HepG2 (cell line): ENCODE data around the gene RRBP1. TPM values are rescaled to one million over a fixed set of nuclear protein-coding genes. Genes with fewer than 3 reads are reported as not detected.
A peak's percentile ranks its signal among the peaks of the same experiment; 100 is the strongest.

Source experiments
- ATAC-seq: fragments of 200-7000 bp; cut with Tn5 transposase; 3 replicates; pipeline ENCODE4 v1.9.1; 2020; ENCODE audit warnings: mild to moderate bottlenecking, moderate library complexity
- BruUV-seq: library from RNA; stranded (reverse); fragments of 400-500 nt; replicated peaks from 2 replicates; lab custom pipeline; 2021; lab: Mats Ljungman, UMichigan
- CTCF ChIA-PET: fragments of 300-600 bp; formaldehyde crosslinking; extraction: SDS; loops from one replicate; lab custom pipeline; 2021; ENCODE audit warnings: low total read pairs, inconsistent platforms, low intra/inter-chr PET ratio; lab: Yijun Ruan, JAX
- POLR2A ChIA-PET: fragments of 350-600 bp; sonication (Branson Sonifier 250); formaldehyde crosslinking; loops from one replicate; lab custom pipeline; 2020; ENCODE audit warnings: antibody characterized with exemption, inconsistent platforms; lab: Yijun Ruan, JAX
- DNase-seq: peaks from one replicate; pipeline ENCODE4 v3.0.0-alpha.2; 2015; ENCODE audit warnings: low spot score
- FAIRE-seq: peaks from 3 replicates; lab custom pipeline; 2011; peaks lifted over from hg19 to GRCh38; lab: Jason Lieb, UNC
- H2AFZ ChIP-seq: one replicate; pipeline ENCODE4 v1.6.1; 2011; ENCODE audit warnings: low read length, inconsistent platforms
- H3K27ac ChIP-seq: fragments of 300-600 bp; 3 replicates; pipeline ENCODE4 v1.8.0; 2011; ENCODE audit warnings: mixed run types, mild to moderate bottlenecking, mixed read lengths, low read length, inconsistent platforms; ENCODE audit not compliant: insufficient read depth; ENCODE audit errors: extremely low read length
- H3K27me3 ChIP-seq, 2 experiments: fragments of 200-600 bp in 1 of 2; 2 replicates in 1 of 2; 3 replicates in 1 of 2; pipeline versions ENCODE4 v1.6.0 to v1.8.0; 2011; ENCODE audit warnings: low read length in 2 of 2, mild to moderate bottlenecking in 2 of 2, moderate library complexity in 2 of 2, inconsistent platforms in 1 of 2; ENCODE audit not compliant: insufficient read depth in 2 of 2, control insufficient read depth in 1 of 2
- H3K36me3 ChIP-seq, 2 experiments: fragments of 200-600 bp in 1 of 2; replicated peaks in 1 of 2; 2 replicates in 1 of 2; 3 replicates in 1 of 2; pipeline versions ENCODE4 v1.5.1 to v1.8.0; 2011; ENCODE audit warnings: low read length in 2 of 2, inconsistent platforms in 1 of 2; ENCODE audit not compliant: insufficient read depth in 2 of 2, control insufficient read depth in 1 of 2
- H3K4me1 ChIP-seq: 2 replicates; pipeline ENCODE4 v1.5.1; 2012; ENCODE audit warnings: low read length, inconsistent platforms; ENCODE audit not compliant: insufficient read depth
- H3K4me2 ChIP-seq: 2 replicates; pipeline ENCODE4 v1.6.0; 2011; ENCODE audit warnings: low read depth, low read length, inconsistent platforms
- H3K4me3 ChIP-seq, 3 experiments: fragments of 200-600 bp in 1 of 3; sonication (generic), shearing (Covaris generic) in 1 of 3; replicated peaks in 1 of 3; 2 replicates each; pipeline ENCODE4 v1.5.1; 2011 to 2016; ENCODE audit warnings: low read length in 3 of 3, inconsistent platforms in 2 of 3, low read depth in 2 of 3, mild to moderate bottlenecking in 2 of 3, control low read depth in 1 of 3, mixed read lengths in 1 of 3; ENCODE audit not compliant: insufficient read depth in 1 of 3
- H3K79me2 ChIP-seq: one replicate; pipeline ENCODE4 v1.6.1; 2011; ENCODE audit warnings: low read length, inconsistent platforms; ENCODE audit not compliant: insufficient read depth
- H3K9ac ChIP-seq: 2 replicates; pipeline ENCODE4 v1.6.0; 2011; ENCODE audit warnings: mild to moderate bottlenecking, low read depth, low read length, inconsistent platforms; ENCODE audit not compliant: insufficient read depth
- H3K9me3 ChIP-seq: 2 replicates; pipeline ENCODE4 v1.5.1; 2012; ENCODE audit warnings: mild to moderate bottlenecking, low read length
- H4K20me1 ChIP-seq: 2 replicates; pipeline ENCODE4 v1.6.0; 2011; ENCODE audit warnings: inconsistent platforms, mild to moderate bottlenecking, low read length, moderate library complexity; ENCODE audit not compliant: insufficient read depth
- EED ChIP-seq: sonication (generic); formaldehyde crosslinking; IDR thresholded peaks from 2 replicates; pipeline ENCODE4 v1.5.0; 2020; ENCODE audit warnings: mild to moderate bottlenecking, missing genetic modification reagents
- KMT2A ChIP-seq: sonication (generic); formaldehyde crosslinking; IDR thresholded peaks from 2 replicates; pipeline ENCODE4 v1.4.0; 2020; ENCODE audit warnings: missing genetic modification reagents
- NONO ChIP-seq, 2 experiments: fragments of 450-650 bp in 1 of 2; sonication (generic) in 1 of 2; formaldehyde crosslinking in 1 of 2; IDR thresholded peaks in 1 of 2; conservative IDR thresholded peaks in 1 of 2; 2 replicates each; pipeline versions ENCODE4 v1.6.1 to v1.8.0; 2017 to 2022; ENCODE audit warnings: mild to moderate bottlenecking in 1 of 2, missing genetic modification reagents in 1 of 2, moderate library complexity in 1 of 2
- POLR2G ChIP-seq: fragments of 200-400 bp; formaldehyde crosslinking; IDR thresholded peaks from 2 replicates; pipeline ENCODE4 v1.6.1; 2018; ENCODE audit warnings: mild to moderate bottlenecking, low read depth, low read length, moderate library complexity
- RBM22 ChIP-seq: fragments of 200-400 bp; formaldehyde crosslinking; optimal IDR thresholded peaks from 2 replicates; pipeline ENCODE3; 2017; ENCODE audit warnings: mild to moderate bottlenecking, low read length, moderate library complexity
- SSRP1 ChIP-seq: IDR thresholded peaks from 2 replicates; pipeline ENCODE4 v1.6.1; 2016; ENCODE audit warnings: control low read depth
- ZNF235 ChIP-seq: sonication (generic); formaldehyde crosslinking; IDR thresholded peaks from 2 replicates; pipeline ENCODE4 v1.8.1; 2023; ENCODE audit warnings: mild to moderate bottlenecking, missing genetic modification reagents, borderline replicate concordance
- ZNF430 ChIP-seq: sonication (generic); formaldehyde crosslinking; IDR thresholded peaks from 2 replicates; pipeline ENCODE4 v1.9.0; 2021; ENCODE audit warnings: mild to moderate bottlenecking, missing genetic modification reagents
- ZNF619 ChIP-seq: sonication (generic); formaldehyde crosslinking; IDR thresholded peaks from 2 replicates; pipeline ENCODE4 v1.4.0; 2020; ENCODE audit warnings: mild to moderate bottlenecking, missing genetic modification reagents
- ZNF841 ChIP-seq: sonication (generic); formaldehyde crosslinking; IDR thresholded peaks from 2 replicates; pipeline ENCODE4 v1.8.1; 2023; ENCODE audit warnings: missing genetic modification reagents, borderline replicate concordance
- WGBS: methylation state at CpG from one replicate; pipeline ENCODE4 v1.1.6; 2017; ENCODE audit warnings: low lambda C conversion rate; 5-methylcytosine and 5-hydroxymethylcytosine counted together
- in situ Hi-C: cut with HindIII; loops from 2 replicates; pipeline ENCODE4 v1.10.0; 2017; ENCODE audit warnings: low pct_unique_long_range_greater_than_20kb; ENCODE audit not compliant: extremely low pct_ligation_motif_present
- intact Hi-C: fragments of 100-400 bp; cut with micrococcal nuclease; formaldehyde crosslinking; loops from one replicate; pipeline ENCODE4 v1.10.0; 2022; ENCODE audit not compliant: unreplicated experiment
- polyA plus RNA-seq, 8 experiments: library from polyadenylated mRNA; depleted of rRNA in 3 of 8; stranded (reverse) in 7 of 8; unstranded in 1 of 8; fragments of >200 nt; fragmentation: Illumina TruSeq in 4 of 8; extraction: Trizol in 4 of 8; gene quantifications; 2 replicates each; pipeline versions ENCODE4 v1.2.1 to v1.2.3, GENCODE V29; 2011 to 2016; ENCODE audit warnings: low read depth in 4 of 8, missing spikeins in 1 of 8, mixed read lengths in 1 of 8; ENCODE audit not compliant: insufficient read depth in 1 of 8
- total RNA-seq, 5 experiments: library from RNA; depleted of rRNA; stranded (reverse); fragments of >200 nt; fragmentation: Illumina TruSeq; extraction: Trizol; gene quantifications; 2 replicates each; pipeline ENCODE4 v1.2.3, GENCODE V29; 2016; ENCODE audit warnings: low read depth in 1 of 5
- TF ChIP-seq, protein P1 (sequence below): sonication (generic); formaldehyde crosslinking; IDR thresholded peaks from 2 replicates; pipeline ENCODE4 v1.4.0; 2020; ENCODE audit warnings: missing genetic modification reagents, borderline replicate concordance
- TF ChIP-seq, protein P2 (sequence below): sonication (generic); formaldehyde crosslinking; IDR thresholded peaks from 2 replicates; pipeline ENCODE4 v1.8.1; 2023; ENCODE audit warnings: mild to moderate bottlenecking, inconsistent platforms, moderate library complexity, missing genetic modification reagents, borderline replicate concordance

The RRBP1 gene
- total and polyA plus RNA-seq, 2 of the 13 experiments (the other 11 are each of a cell fraction or from before 2014, with no cell fraction given) = 150 to 222 TPM

DNA sequence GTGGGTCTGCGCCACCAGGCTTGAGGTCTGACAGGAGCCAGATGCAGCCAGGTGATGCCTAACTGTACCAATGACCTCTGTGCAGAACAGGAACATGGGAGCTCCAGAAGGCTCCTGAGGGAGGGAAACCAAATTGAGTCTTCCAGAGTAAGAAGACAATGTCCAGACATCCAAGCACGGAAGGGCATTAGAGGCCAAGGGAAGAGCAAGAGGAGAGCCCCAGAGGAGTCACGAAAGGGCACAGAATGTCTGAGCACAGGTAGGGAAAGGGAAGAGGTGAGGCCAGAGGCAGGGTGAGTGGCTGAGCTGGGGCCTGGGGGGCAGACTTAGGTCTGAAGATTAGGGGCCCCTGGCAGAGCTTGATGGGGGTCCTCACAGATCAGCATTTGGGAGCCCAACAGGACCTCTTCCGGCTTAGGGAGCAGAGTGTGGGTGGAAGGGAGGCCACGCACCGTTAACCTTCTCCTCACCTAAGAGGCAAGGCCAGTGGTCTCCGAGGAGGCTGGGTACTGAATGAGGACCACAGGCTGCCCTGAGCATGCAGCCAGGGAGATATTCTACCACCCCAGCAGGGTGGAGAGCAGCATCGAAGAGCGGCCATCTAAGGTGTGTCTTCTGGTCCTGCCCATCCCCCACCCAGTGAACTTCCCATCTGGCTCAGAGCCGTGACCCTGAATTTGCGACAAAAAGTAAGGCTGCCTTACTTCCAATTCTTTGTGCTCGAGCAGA is 41.7 kb downstream of the RRBP1 start:
- Histone ChIP-seq H3K27ac (no peak overlapping the region), H3K4me2 (no peak overlapping the region), H3K79me2 (peaks cover 45% of the 10 kb centered on the region), H3K9ac (no peak overlapping the region), H3K4me1 (no peaks in the 10 kb centered on the region), H4K20me1 (peaks cover 73% of the 10 kb centered on the region), H3K27me3 (no peaks in the 10 kb centered on the region), H2AFZ (no peak overlapping the region), H3K9me3 (no peaks in the 10 kb centered on the region), H3K4me3 (no peak overlapping the region), H3K36me3 (peaks cover 77 to 96% of the 10 kb centered on the region in 2 experiments)
- TF ChIP-seq ZNF841 = no peak
- TF ChIP-seq RBM22 = peak; percentile 87
- no peak for TF ChIP-seq ZNF235 (CRISPR knock-in tag)
- no peak for TF ChIP-seq NONO (IDR thresholded peaks at IDR 0.05)
- TF ChIP-seq NONO (CRISPR knock-in tag; conservative IDR thresholded peaks at IDR 0.05) = 0 out of 2 replicates have a peak, but pooled peaks have one; percentile 23
- TF ChIP-seq KMT2A (CRISPR knock-in tag) = 0 out of 2 replicates have a peak, but pooled peaks have one; percentile 40
- peak; percentile 36; the same call in 1 of the 2 replicates for TF ChIP-seq POLR2G
- TF ChIP-seq, protein P1, sequence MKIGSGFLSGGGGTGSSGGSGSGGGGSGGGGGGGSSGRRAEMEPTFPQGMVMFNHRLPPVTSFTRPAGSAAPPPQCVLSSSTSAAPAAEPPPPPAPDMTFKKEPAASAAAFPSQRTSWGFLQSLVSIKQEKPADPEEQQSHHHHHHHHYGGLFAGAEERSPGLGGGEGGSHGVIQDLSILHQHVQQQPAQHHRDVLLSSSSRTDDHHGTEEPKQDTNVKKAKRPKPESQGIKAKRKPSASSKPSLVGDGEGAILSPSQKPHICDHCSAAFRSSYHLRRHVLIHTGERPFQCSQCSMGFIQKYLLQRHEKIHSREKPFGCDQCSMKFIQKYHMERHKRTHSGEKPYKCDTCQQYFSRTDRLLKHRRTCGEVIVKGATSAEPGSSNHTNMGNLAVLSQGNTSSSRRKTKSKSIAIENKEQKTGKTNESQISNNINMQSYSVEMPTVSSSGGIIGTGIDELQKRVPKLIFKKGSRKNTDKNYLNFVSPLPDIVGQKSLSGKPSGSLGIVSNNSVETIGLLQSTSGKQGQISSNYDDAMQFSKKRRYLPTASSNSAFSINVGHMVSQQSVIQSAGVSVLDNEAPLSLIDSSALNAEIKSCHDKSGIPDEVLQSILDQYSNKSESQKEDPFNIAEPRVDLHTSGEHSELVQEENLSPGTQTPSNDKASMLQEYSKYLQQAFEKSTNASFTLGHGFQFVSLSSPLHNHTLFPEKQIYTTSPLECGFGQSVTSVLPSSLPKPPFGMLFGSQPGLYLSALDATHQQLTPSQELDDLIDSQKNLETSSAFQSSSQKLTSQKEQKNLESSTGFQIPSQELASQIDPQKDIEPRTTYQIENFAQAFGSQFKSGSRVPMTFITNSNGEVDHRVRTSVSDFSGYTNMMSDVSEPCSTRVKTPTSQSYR (CRISPR knock-in tag) = peak; percentile 39; the same call in 1 of the 2 replicates
- TF ChIP-seq ZNF430 (CRISPR knock-in tag) = 0 out of 2 replicates have a peak, but pooled peaks have one; percentile 5
- TF ChIP-seq, protein P2, sequence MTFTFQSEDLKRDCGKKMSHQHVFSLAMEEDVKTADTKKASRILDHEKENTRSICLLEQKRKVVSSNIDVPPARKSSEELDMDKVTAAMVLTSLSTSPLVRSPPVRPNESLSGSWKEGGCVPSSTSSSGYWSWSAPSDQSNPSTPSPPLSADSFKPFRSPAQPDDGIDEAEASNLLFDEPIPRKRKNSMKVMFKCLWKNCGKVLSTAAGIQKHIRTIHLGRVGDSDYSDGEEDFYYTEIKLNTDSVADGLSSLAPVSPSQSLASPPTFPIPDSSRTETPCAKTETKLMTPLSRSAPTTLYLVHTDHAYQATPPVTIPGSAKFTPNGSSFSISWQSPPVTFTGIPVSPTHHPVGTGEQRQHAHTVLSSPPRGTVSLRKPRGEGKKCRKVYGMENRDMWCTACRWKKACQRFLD (CRISPR knock-in tag) = no peak
- no peak for TF ChIP-seq EED (CRISPR knock-in tag)
- TF ChIP-seq ZNF619 (CRISPR knock-in tag) = no peak
- 0 out of 2 replicates have a peak, but pooled peaks have one; percentile 18 for TF ChIP-seq SSRP1 (CRISPR knock-in tag)
- ChIA-PET POLR2A (no interaction called here), CTCF (no interaction called here)
- no TSS peak for BruUV-seq
- in situ Hi-C loops (no loop called here), intact Hi-C loops (no loop called here)
- DNase-seq (no peak), FAIRE-seq (no peak), ATAC-seq (no peak)
- WGBS = 93% methylated on average over 12 of the region's 12 CpGs
